Activated CD4-positive, alpha-beta T cell treated with anti-CD3 and anti-CD28 coated beads, Interleukin-2, amount 50 U/mL, for 1 hour (primary cell): ENCODE results near the gene FKBP8.
"Not testable (repeated sequence)": the region's sequence is repeated elsewhere in the genome, so short reads cannot be mapped to it uniquely, and the experiment has no call there.

Source experiments
- DNase-seq: peaks from one replicate; pipeline ENCODE4 v3.0.0-alpha.2; 2020

FKBP8 gene

DNA sequence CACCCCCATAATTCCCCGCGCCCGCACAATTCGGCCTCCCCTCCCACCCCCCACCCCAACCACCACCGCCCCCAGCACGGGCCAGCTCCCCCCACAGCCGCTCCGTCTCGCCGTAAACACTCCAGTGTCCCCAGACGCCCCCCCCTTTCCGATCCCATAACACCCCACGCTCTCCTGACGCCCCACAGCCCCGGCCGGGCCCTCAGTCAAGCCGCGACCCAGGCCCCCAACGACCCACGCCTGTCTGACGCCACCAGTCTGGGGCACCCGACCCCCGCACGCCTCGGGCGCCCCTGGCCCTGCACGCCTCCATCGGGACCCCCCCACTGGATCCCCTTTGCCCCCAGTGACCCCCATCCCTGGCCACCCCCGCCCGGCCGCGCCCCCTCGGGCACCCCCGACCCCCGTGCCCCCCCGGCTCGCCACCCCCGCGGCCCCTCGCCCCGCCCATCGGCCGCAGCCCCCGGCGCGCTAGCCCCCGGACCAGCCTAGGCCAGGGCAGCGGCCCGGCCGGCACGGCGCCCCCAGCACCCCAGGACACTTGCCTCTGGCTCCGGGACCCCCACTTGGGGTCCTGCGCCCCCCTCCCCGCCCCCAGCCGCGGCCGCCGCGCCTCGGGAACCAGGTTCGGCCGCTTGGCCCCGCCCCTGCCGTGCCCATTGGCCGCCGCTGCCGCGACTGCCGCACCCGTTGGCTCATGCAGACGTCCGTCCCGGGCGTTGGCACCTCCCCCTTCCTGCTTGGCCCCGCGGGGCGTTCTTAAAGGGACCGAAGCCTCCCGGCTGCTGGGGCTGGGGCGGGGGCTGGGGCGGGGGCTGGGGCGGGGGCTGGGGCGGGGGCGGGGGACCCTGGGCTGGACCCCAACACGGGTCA is at the start of gene FKBP8:
Gene FKBP8, minus strand, starts transcription at position 633 of the 873 bp plus-strand sequence. CDS start 1,603 bp downstream, outside the sequence.
- DNase-seq: peak; percentile 94

DNA sequence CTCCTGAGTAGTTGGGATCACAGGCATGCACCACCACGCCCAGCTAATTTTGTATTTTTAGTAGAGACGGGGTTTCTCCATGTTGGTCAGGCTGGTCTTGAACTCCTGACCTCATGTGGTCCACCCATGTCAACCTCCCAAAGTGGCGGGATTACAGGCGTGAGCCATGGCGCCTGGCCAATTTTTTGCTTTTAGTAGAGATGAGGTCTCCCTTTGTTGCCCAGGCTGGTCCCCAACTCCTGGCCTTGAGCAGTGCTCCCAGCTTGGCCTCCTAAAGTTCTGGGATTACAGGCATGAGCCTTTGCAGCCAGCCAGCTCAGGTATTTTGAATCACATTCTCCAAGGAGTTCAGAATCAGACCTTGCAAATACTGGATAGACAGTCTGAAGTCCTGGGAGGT is 49.4 kb upstream of the FKBP8 start:
- DNase-seq: not testable (repeated sequence)

DNA sequence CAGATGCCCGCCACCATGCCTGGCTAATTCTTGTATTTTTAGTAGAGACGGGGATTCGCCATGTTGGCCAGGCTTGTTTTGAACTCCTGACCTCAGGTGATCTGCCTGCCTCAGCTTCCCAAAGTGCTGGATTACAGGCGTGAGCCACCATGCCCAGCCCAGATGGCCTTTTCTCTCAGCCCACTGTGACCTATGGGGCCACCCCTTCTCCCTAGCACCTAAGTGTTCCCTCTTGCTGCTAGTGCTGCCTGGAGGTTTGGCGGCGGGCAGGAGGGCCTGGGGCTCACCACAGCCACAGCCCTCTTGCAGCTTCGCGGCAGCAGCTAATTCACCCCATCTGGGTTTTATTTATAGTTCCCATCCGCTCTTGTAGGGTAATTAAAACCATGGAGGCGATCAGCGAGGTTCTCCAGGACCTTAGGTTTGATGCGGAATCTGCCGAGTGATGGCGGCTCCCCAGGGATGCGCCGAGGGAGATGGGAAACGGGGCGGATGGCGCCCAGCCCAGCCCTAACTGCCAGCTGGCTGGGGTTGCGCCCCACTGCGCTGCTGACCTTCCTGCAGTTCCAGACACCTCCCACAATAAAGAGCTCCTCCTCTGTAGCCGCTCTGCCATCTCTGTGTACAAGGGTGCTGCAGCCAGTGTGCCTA is 48.5 kb upstream of the FKBP8 start:
- no peak for DNase-seq

DNA sequence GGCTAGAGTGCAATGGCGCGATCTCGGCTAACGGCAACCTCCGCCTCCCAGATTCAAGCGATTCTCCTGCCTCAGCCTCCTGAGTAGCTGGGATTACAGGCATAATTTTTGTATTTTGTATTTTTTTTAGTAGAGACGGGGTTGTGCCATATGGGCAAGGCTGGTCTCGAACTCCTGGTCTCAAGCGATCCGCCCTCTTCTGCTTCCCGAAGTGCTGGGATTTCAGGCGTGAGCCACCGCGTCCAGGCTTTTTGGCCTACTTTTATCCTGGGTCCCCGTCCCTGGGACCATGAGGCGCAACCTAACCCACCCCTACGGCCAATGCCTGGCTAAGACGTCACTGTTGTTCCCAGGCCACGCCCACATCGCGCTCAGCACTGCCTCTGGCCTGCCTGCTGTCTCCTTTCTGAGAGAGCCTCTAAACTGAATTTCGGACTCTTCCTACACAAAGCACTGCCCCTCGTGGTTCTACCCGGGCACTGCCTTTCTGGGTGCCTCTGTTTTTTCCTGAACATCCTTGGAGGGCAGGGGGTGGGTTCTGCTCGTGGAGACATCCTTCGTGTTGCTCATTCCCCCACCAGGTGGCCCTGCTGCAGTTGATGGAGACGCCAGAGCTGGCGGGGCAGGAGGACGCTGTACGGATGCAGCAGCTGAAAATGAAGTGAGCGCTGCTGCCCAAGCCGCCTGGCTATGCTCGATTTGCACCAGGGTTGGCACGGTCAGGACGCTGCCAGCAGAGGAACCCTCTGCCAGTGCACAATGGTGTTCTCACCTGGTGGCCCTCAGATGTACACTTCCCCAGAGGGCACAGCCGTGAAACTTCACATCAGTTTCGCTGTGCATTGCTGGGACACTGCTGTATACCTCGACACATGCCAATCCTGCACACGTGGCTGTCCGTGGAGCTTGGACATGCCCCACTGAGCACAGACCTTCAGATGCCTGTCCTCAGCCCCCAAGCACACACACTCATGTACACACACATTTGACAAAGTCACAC is 47.2 kb upstream of the FKBP8 start:
- no peak for DNase-seq

DNA sequence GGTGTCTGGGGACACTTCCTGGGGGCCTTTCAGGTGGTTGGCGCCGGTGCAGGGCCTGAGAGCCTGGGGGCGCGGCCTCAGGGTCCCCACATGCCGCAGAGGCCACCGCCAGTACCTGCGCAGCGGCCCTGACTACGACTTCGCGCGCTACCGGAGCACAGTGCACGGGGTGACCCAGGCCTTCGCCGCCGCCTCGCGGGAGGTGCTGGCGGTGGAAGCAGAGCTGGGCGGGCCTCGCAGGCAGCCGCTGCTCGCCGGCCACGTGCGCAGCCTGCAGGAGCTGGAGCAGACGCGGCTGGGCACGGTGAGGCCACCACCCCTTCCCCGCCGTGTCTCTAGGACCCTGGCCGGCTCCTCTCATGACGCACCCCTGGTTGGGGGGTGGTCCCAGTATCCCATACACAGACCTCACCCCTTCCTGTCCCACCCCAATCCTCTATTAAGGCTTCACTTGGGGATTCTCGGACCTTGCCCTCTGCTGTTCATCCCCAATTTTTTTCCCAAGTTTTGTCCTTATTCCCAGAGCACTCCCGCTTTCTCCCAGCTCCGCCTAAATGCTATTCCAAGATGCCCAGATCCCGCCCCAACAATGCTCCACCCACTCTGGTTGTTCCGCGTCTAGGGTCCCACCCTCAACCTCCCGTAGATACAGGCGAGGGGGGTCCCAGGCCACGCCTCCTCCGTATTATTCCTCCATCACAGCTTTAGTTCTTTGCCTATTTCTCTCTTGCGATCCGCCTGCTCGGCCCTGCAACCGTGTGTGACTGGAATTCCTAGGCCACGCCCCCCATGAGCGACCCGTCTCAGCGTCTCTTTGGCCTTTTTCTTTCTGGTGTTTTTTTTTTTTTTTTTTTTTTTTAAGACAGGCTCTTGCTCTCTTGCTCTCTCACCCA is 46.3 kb upstream of the FKBP8 start:
- DNase-seq: peak; percentile 68

DNA sequence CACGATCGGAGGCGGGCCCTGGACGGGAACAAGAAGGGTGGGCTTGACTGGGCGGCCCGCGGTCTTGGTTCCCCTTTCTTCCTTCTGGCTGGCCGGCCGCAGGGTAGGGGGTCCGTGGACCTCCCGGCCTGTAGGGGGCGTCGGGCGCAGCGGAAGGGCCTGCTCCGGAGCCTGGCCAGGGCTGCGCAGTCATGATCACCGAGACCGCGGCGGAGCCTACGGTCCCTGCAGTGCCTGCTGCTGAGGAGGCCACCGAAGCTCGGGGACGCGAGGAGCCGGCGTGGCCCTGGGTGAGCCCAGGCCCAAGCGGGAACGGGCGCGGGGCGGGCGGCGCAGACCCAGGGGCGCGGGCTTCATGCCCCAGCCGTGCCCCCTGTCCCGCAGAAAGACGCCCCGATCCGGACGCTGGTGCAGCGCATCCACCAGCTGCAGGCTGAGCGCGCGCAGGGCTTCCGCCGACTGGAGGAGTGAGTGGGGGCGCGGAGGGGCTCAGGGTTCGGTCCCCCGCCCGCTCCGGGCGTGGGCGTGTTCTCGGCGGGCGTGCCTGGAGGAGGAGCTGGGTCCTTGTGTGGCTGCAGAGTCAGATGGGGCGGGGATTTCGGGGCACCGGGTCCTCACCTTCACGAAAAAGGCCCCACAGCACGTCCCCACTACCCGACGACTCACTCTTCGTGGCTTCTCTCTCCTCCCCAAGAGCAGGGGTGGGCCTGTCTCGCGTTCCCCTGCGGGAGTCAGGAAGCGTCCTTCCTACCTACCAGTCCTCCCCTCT is 45.4 kb upstream of the FKBP8 start, which contains the start of gene REX1BD:
Gene REX1BD, plus strand, starts transcription at position 188 of the 769 bp plus-strand sequence. Its CDS starts 4 bp downstream, at position 192.
- DNase-seq: peak; percentile 84

DNA sequence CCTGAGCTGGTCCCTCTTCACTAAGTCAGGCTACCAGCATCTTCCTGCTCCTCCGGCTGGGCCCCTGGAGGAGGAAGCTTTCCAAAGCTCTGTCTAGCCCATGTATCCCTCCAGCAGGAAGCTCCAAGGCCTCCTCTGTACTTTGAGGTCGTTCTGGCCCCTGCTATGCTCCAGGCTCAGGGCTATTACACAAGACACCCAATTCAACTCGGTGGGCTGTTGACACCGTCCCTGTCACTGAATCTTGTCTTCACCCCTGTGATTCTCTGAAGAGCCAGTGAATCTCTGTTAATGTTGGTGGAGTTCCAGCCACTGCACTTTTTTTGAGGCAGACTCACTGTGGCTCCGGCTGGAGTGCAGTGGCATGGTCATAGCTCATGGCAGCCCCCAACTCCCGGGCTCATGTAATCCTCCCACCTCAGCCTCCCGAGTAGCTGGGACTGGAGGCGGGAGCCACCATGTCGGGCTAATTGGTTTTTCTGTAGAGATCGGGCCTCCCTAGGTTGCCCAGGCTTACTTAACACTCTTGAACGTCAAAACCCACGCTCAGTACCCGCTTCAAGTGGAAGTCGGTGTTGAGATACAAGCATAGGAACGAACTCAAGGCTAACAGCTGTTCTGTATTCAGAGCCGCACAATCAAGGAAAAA is 44.7 kb upstream of the FKBP8 start:
- DNase-seq: no peak

DNA sequence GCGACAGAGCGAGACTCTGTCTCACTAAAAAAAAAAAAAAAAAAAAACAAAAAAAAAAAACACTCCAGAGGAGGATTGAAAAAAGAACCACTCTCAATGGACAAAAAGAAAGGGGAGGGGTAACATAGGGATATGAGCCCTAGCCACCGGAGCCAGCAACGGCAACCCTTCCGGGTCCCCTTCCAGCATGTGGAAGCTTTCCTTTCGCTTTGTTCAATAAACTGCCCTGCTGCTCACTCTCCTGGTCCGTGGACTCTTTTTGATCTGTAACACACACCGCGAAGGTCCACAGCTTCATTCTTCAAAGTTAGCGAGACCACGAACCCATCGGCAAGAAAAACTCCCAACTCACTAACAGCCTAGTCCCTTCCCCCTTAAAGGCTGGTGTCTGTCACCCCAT is 44.2 kb upstream of the FKBP8 start:
- no peak for DNase-seq

DNA sequence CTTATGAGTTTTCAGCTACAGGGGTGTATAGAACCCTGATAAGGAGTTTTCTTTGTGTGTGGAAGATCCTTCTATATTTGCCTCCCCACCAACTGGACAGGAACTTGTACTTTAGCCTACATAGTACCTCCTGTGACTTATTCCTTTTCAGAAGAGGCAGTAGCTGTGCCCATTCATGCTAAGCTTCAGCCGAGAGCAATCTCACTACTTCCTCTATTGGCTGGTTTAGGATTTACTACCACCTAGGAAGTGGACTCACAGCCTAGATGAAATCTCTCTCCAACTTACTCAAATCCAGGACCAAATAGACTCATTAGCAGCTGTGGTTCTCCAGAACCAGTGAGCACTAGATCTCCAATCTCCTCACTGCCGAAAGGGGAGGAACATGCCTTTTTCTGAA is 42.9 kb upstream of the FKBP8 start:
- no peak for DNase-seq

DNA sequence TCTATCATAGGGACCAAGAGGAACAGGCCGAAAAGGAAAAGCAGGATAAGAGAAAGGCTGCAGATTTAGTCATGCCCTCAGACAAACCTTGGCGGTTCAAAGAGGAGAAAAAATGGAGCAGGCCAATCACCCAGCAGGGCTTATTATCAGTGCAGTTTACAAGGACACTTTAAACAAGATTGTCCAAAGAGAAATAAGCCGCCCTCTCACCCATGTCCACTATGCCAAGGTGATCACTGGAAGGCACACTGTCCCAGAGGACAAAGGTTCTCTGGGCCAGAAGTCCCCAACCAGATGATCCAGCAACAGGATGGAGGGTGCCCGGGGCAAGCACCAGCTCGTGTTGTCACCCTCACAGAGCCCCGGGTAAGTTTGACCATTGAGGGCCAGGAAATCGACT is 36.9 kb upstream of the FKBP8 start:
- DNase-seq: no peak

DNA sequence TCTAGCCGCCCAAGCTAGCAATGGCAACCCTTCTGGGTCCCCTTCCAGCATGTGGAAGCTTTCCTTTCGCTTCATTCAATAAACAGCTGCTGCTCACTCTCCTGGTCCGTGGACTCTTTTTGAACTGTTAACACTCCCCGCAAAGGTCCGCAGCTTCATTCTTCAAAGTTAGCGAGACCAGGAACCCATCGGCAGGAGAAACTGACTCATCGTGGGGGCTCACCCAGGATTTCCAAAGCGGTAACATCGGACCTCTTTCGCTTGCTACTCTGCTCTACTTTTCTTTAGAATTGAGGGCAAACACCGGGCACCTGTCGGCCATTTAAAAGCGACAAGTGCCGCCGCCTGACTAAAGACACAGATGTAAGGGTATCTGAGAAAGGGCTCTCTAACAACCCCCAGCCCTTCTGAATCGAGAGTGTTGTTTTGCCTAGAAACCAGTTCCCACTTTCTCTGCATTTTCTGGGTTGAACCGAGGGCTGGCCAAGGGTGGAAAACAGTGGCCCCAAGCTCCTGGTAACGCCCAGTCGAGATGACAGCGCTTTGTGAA is 34.1 kb upstream of the FKBP8 start:
- no peak for DNase-seq

DNA sequence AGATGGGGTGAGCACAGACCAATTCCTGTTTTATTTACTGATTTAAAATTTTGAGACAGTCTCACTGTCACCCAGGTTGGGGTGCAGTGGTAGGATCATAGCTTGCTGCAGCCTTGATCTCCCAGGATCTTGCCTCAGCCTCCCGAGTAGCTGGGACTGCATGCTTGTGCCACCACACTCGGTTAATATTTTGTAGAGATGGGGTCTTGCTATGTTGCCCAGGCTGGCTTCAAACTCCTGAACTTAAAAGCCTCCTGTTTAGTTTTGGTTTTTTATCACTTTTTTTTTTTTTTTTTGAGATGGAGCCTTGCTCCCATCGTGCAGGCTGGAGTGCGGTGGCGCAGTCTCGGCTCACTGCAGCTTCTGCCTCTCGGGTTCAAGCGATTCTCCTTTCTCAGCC is 33.0 kb upstream of the FKBP8 start:
- DNase-seq: no peak

DNA sequence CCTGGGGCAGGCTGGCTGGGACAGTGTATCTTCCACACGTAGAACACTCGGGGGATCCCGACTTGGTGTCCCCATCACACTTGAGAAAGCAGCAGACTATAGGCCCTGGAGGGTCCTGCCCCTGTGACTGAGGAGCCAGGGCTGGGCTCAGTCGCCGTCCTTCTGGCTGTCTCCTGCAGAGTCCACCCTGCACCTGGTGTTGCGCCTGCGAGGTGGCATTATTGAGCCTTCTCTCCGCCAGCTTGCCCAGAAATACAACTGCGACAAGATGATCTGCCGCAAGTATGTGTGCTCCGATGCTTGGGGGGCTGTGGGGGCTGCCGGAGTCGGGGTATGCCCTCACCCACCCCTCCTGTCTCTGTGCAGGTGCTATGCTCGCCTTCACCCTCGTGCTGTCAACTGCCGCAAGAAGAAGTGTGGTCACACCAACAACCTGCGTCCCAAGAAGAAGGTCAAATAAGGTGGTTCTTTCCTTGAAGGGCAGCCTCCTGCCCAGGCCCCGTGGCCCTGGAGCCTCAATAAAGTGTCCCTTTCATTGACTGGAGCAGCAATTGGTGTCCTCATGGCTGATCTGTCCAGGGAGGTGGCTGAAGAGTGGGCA is 31.4 kb upstream of the FKBP8 start:
- no peak for DNase-seq

DNA sequence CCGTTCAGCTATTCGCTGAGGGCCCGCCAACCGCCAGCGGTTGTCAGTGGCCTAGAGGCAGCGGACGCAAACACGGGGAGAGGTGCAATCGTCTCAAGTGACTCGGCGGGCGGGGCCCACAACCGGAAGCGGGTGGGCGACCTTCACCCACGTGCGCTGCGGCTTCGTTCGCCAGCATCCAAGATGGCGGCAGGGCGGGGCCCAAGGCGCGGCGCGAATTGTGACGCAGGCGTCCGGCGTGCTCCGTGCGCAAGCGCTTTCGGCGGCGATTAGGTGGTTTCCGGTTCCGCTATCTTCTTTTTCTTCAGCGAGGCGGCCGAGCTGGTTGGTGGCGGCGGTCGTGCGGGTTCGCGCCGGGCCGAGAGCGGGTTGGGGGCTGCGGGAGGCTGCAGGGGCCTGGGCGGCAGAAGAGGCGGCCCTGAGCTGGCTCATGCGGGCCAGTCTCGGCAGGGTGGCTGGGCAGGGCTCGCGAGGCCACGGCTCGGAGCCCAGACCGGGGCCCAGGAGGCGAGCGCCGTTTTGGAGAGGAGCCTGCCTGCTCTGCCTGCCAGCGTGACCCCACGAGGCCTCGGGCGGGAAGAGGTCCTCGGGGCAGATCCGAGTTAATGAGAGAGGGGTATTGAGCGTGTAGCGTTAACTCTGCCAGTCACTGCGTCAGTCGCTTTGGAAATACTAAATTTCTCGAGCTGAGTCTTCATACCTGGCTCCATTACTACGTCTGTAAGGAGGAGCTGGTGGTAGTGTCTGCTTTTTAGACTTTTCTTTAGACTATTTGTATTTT is 28.4 kb upstream of the FKBP8 start, which contains the start of gene UBA52:
Gene UBA52, plus strand, starts transcription at position 294 of the 781 bp plus-strand sequence. CDS start 1,444 bp downstream, outside the sequence.
- DNase-seq: peak; percentile 99

DNA sequence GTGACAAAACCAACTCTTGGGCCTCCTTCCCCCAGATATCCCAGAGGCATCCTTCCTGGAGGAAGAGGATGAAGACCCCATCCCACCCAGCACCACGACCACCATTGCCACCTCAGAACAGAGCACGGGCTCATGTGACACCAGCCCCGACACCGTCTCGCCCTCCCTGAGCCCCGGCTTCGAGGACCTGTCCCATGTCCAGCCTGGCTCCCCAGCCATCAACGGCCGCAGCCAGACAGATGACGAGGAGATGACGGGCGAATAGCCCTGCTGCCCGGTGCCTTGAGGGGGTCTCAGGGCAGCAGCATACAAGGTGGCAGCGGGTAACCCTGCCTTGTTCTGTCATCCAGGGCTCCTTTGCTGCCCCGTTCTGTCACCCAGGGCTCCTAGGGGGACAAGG is 25.0 kb upstream of the FKBP8 start:
- DNase-seq: no peak

DNA sequence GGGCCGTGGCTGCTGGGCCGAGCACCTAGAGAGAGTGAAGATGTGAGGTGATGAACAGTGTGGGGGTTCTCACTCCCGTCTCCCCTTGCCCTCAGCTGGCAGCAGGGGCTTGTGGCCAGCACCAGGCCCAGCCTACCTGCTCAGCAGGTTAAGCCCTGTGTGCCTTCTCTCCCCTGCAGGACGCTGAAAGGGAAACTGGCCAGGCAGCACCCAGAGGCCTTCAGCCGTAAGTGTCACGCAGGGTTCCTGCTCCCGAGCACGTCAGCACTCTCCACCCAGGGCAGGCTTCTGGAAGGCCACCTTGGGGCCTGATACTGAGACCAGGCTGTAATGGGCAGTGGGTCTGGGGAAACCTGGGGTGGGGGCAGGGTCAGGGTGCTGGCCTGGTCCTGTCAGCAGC is 23.6 kb upstream of the FKBP8 start:
- DNase-seq: no peak

DNA sequence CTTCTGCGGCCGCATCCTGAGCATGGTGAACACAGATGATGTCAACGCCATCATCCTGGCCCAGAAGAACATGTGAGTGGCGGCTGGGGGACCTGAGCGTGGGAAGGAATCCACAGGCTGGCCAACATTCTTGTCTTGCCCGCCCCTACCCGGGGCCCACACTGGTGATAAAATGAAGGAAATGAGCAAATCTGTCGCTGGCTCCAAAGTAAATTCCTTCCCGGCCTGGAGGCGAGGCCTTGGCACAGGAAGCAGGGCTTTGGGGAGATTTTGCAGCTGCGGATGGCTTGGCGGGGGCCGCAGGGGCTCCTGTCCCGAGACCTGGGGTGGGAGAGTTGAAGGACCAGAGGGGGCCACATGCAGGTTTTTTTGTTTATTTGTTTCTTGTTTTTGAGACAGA is 18.7 kb upstream of the FKBP8 start:
- DNase-seq: no peak

DNA sequence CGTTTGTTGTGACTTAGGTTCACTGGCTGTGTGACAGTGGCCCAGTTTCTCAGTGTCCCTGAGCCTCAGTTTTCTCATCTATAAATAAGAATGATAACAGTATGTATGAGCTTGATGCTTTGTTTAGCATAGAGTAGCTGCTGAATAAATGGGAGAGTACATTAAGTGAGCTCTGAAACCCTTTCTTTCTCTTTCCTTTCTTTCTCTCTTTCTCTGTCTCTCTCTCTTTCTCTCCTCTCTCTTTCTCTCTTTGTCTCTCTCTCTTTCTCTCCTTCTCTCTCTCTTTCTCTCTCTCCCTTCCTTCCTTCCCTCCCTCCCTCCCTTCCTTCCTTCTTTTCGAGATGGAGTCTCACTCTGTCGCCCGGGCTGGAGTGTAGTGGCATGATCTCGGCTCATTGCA is 16.3 kb upstream of the FKBP8 start:
- no peak for DNase-seq

DNA sequence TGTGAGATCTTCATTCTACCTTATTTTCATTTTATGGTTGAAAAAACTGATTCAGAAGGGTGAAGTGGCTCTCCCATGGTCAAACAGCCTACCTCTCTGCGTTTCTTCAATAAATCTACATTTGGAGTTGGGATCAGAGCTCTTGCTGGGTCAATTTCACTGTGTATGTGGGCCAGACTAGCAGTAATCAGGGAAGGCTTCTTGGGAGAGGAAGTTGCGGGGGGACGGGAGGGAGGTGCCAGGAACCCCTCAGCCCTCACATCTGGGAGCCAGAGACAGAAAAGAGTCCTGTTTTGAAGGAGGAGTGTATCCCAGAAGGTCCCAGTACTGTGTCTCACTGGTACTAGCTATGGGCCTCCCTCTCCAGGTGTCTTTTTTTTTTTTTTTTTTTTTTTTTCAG is 15.2 kb upstream of the FKBP8 start:
- DNase-seq: no peak
